Fibroblast of villous mesenchyme (primary cell): Measurements from ENCODE around the gene UGT1A6. TPM values are rescaled to one million over a fixed set of nuclear protein-coding genes. Genes with fewer than 3 reads are reported as not detected.

ENCODE experiments used
- DNase-seq: peaks from one replicate; pipeline ENCODE4 v3.0.0-alpha.2; 2010; ENCODE audit warnings: low read depth
- H3K4me3 ChIP-seq: 2 replicates; pipeline ENCODE4 v1.5.1; 2011; ENCODE audit warnings: low read depth, mild to moderate bottlenecking, low read length
- total RNA-seq: library from RNA; depleted of rRNA; stranded (reverse); fragments of >200 nt; gene quantifications from 2 replicates; pipeline ENCODE4 v1.2.3, GENCODE V29; 2012
- TF ChIP-seq, protein P1 (sequence below): IDR thresholded peaks from 2 replicates; pipeline ENCODE4 v1.5.1; 2012; ENCODE audit warnings: low read depth, mild to moderate bottlenecking, low read length; ENCODE audit not compliant: insufficient read depth

Gene UGT1A6
- total RNA-seq, 1 donor, result not detected

DNA sequence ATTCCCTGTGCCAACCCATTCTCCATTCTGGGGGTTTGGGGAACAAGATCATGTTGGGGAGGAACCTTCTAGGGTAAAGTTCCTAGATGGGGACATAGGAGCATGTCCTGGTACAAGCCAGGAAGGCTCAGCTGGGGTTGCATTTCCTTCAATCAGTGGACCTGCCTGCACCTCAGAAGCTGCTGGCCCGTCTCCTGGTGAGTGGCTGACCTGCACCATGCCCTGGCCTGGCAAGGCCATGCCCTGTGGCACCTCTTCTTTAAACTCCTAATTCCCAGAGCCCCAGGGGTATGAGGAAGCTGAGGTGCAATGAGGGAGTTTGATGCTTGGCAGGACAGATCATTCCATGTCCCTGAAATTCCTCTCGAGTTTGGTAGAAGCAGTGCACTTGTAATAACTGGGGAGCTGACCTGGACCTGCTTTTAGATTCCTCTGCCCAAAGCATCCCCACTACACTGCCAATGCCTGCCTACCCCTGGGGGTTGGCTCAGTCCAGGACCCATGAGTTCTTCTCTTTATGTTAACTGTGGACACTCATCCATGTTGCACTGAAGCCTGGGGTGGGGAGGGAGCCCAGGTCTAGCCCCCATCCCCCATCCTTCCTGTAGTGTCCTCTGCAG, 110.7 kb downstream of the UGT1A6 start:
- TF ChIP-seq, protein P1, sequence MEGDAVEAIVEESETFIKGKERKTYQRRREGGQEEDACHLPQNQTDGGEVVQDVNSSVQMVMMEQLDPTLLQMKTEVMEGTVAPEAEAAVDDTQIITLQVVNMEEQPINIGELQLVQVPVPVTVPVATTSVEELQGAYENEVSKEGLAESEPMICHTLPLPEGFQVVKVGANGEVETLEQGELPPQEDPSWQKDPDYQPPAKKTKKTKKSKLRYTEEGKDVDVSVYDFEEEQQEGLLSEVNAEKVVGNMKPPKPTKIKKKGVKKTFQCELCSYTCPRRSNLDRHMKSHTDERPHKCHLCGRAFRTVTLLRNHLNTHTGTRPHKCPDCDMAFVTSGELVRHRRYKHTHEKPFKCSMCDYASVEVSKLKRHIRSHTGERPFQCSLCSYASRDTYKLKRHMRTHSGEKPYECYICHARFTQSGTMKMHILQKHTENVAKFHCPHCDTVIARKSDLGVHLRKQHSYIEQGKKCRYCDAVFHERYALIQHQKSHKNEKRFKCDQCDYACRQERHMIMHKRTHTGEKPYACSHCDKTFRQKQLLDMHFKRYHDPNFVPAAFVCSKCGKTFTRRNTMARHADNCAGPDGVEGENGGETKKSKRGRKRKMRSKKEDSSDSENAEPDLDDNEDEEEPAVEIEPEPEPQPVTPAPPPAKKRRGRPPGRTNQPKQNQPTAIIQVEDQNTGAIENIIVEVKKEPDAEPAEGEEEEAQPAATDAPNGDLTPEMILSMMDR, result no peak
- no peak for DNase-seq
- no peak overlapping the region for H3K4me3 ChIP-seq

DNA sequence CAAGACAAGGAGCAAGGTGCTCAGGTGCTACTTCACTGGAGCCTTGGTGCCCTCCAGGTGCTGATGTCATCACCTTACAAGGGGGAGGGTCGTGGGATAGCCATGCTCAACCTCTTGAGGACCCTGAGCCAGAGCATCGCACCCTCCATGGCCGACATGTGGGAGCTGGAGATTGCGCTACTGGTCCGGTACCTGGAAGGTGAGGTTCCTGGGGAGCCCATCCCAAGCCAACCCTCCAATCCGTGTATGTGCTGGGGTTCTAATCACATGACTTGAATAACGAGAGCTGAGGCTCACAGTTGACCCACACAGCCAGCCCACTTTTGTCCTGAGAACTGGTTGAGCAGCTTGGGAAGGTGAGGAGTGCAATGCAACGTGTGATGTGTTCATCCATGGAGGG, 111.3 kb downstream of the UGT1A6 start:
- no peak overlapping the region for H3K4me3 ChIP-seq
- TF ChIP-seq, protein P1, result no peak
- no peak for DNase-seq

- TF ChIP-seq, protein P1, result no peak
- no peak for DNase-seq
- no peak overlapping the region for H3K4me3 ChIP-seq
Measured at GRCh38 chr2:233807215-233807865, 114.7 kb downstream of the UGT1A6 start.

- TF ChIP-seq, protein P1, result no peak
- H3K4me3 ChIP-seq, result no peak overlapping the region
- DNase-seq, result no peak
Measured at GRCh38 chr2:233807966-233808935, 115.6 kb downstream of the UGT1A6 start.

DNA sequence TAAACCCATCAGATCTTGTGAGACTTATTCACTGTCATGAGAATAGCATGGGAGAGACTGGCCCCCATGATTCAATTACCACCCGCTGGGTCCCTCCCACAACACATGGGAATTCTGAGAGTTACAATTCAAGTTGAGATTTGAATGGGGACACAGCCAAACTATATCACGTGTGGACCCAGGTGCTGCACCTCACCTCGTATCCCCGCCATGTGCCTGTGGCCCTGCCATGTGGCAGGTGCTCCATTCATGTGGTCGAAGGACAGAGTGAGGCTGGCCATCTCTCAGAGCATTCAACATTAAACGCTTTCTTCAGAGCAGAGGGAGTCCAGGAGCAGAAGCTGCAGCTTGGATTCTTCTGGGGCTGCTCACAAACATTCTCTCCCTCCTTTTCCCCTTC, 117.7 kb downstream of the UGT1A6 start:
- TF ChIP-seq, protein P1, result no peak
- no peak overlapping the region for H3K4me3 ChIP-seq
- DNase-seq, result no peak

GRCh38 chr2:233811087-233811486, 118.4 kb downstream of the UGT1A6 start:
- TF ChIP-seq, protein P1, result no peak
- DNase-seq, result no peak
- no peak overlapping the region for H3K4me3 ChIP-seq
